ENCODE data around the gene GLI2.

DNA sequence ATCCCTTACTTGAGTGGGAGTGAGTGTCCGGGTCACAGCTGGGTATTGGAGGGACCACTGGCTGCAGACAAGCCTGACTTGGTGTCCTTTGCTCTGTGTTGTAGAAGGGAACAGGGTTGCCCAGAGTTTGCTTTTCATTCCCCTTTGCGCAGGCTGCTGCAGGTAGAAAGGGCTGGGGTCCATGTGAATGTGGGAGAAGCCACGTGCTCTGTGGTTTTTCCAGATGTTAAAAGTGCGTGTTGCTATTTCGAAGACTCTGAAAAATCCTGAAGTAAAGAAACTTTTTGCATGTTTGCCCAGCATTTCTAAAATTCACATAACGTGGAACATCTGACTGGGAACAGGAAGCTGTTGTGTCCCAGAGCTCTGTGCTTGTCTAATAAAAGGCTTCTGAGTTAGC, 28.8 kb downstream of the GLI2 start:
- TF ChIP-seq POLR2A (IDR thresholded peaks at IDR 0.05) (no peak), CTCF (IDR thresholded peaks at IDR 0.05) (no peak)

All from right lobe of liver (tissue), 4 donors.